Thyroid gland (tissue), 4 donors: Measurements from ENCODE around the gene CKS1B.
A peak's percentile ranks its signal among the peaks of the same experiment; 100 is the strongest.

Experiments used
- CTCF ChIP-seq, 6 experiments: fragments of 200-600 bp in 3 of 6; fragments of 450-650 bp in 3 of 6; sonication (generic) in 3 of 6; IDR thresholded peaks; one replicate each; pipeline ENCODE4 v1.5.1; 2016 to 2019; ENCODE audit warnings: antibody characterized with exemption in 6 of 6, mild to moderate bottlenecking in 2 of 6, inconsistent platforms in 1 of 6, moderate library complexity in 1 of 6
- POLR2A ChIP-seq, 2 donors: fragments of 450-650 bp; IDR thresholded peaks; one replicate each; pipeline ENCODE4 v1.6.1; 2017; ENCODE audit warnings: antibody characterized with exemption in 2 of 2, mild to moderate bottlenecking in 2 of 2, moderate library complexity in 1 of 2

DNA sequence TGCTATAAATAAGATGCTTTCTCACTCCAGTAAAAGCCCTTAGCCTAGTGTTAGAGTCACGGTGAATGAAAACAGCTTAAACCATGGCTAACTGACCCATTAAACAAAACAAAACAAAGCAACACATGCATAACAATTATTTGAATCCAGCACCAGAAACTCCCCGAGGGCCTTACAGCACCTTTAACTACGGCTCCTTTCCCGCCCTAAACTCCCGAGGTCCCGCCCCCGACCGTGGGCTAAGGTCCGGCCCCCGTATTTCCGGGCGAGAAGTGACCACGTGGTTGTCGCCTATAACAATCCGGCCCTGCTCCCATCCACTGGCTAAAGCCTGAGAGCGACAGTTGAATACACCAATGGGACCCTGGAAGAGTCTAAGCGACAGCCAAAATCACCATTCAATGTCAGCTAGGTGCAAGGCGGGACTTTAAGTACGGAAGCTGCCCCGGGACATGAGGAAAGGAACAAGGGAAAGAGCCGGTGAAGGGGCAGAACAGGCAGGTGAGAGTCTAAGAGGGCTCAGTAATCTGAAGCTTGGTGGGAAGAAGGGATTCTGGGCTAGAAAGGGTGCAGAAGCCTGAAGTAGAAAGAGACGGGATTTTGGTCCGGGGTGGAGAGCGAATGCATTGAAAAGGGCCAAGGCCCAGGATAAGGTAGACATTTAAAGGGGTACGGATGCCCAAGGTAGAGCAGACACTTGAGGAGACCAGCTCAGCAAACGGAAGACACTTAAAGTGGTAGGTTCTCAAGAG lies 8.6 kb downstream of the CKS1B start, which contains the start of gene FLAD1:
- TF ChIP-seq CTCF (IDR thresholded peaks at IDR 0.05) (no peak), POLR2A (IDR thresholded peaks at IDR 0.05) (peak in 1 of 2 donors; percentile 65)
